ENCODE results near the gene TRAPPC2L. TPM values are rescaled to one million over a fixed set of nuclear protein-coding genes. Genes with fewer than 3 reads are reported as not detected.

Gene TRAPPC2L
- total RNA-seq, 6 experiments from 2014 or later, result 58.0 to 75.9 (median 65.6) TPM

DNA sequence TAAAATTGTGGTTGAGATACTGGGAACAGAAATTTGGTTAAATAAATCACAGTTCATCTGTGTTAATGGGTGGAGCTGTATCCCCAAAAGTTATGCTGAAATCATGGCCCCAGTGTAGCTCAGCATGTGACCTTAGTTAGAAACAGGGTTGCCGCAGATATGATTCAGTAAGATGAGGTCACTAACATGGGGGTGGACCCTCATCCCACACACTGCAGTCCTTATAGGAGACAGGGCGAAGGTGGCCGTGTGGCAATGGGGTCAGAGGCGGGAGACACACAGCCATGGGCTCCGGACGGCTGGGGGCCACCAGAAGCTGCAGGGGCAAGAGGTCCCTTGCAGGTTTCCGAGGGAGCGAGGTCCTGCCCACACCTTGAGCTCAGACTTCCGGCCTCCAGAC is 10.8 kb upstream of the TRAPPC2L start:
- TF ChIP-seq, protein P1, sequence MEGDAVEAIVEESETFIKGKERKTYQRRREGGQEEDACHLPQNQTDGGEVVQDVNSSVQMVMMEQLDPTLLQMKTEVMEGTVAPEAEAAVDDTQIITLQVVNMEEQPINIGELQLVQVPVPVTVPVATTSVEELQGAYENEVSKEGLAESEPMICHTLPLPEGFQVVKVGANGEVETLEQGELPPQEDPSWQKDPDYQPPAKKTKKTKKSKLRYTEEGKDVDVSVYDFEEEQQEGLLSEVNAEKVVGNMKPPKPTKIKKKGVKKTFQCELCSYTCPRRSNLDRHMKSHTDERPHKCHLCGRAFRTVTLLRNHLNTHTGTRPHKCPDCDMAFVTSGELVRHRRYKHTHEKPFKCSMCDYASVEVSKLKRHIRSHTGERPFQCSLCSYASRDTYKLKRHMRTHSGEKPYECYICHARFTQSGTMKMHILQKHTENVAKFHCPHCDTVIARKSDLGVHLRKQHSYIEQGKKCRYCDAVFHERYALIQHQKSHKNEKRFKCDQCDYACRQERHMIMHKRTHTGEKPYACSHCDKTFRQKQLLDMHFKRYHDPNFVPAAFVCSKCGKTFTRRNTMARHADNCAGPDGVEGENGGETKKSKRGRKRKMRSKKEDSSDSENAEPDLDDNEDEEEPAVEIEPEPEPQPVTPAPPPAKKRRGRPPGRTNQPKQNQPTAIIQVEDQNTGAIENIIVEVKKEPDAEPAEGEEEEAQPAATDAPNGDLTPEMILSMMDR (IDR thresholded peaks at IDR 0.05), result no peak
- H3K36me3 Mint-ChIP-seq (ENCODE audit: low read depth), result no peaks in the 10 kb centered on the region
- no peak for DNase-seq
- H3K27me3 Mint-ChIP-seq (ENCODE audit: insufficient read depth), result no peaks in the 10 kb centered on the region; the same call in none of the 2 replicates
- no peak overlapping the region for H3K27ac Mint-ChIP-seq
- no peaks in the 10 kb centered on the region for H3K9me3 Mint-ChIP-seq
- H3K4me1 Mint-ChIP-seq (ENCODE audit: low read depth), result no peaks in the 10 kb centered on the region
- no peak overlapping the region for H3K4me3 Mint-ChIP-seq

DNA sequence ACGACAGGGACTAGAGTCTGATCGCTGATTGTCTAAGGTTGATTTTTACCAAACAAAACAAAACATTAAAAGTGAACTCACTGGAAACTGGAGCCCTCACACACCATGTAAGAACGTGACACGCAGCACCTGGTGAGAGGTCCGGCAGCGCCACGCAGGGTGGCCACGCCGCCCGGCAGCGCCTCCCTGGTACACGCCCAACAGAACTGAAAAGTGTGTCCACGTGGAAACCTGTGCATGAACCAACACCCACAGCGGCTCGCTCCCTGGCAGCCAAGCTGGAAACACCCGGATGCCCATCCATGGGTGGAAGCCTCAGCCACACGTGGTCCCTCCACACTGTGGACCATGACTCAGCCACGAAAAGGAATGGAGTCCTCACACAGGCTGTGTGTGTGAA is 9.3 kb upstream of the TRAPPC2L start:
- Mint-ChIP-seq H3K36me3 (ENCODE audit: low read depth) (no peaks in the 10 kb centered on the region), H3K4me3 (no peak overlapping the region), H3K27me3 (ENCODE audit: insufficient read depth) (no peaks in the 10 kb centered on the region; the same call in 1 of the 2 replicates), H3K9me3 (no peaks in the 10 kb centered on the region), H3K27ac (no peak overlapping the region), H3K4me1 (ENCODE audit: low read depth) (no peaks in the 10 kb centered on the region)
- no peak for DNase-seq
- TF ChIP-seq, protein P1 (IDR thresholded peaks at IDR 0.05), result no peak

DNA sequence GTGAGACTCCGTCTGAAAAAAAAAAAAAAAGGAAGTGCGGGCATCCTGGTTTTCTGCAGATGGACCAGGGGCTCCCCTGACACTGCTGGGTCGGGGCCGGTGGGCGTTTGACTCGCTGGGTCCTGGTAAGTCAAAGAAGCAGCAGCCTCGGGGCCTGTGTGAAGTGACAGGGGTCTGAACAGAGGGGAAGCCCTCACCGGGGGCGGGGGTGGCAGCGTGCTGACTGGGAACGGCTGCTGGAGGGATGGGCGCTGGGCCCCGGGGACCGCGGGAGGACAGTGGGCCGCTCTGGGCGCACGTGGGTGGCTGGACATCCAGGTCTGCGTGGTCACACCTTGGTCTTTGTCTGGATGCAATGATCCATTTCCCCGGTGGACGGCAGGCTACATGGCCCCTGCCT is 8.4 kb upstream of the TRAPPC2L start:
- Mint-ChIP-seq H3K9me3 (no peaks in the 10 kb centered on the region), H3K4me1 (ENCODE audit: low read depth) (no peaks in the 10 kb centered on the region), H3K36me3 (ENCODE audit: low read depth) (no peaks in the 10 kb centered on the region), H3K27ac (no peak overlapping the region), H3K27me3 (ENCODE audit: insufficient read depth) (no peaks in the 10 kb centered on the region; the same call in 1 of the 2 replicates), H3K4me3 (no peak overlapping the region)
- no peak for DNase-seq
- TF ChIP-seq, protein P1 (IDR thresholded peaks at IDR 0.05), result no peak

DNA sequence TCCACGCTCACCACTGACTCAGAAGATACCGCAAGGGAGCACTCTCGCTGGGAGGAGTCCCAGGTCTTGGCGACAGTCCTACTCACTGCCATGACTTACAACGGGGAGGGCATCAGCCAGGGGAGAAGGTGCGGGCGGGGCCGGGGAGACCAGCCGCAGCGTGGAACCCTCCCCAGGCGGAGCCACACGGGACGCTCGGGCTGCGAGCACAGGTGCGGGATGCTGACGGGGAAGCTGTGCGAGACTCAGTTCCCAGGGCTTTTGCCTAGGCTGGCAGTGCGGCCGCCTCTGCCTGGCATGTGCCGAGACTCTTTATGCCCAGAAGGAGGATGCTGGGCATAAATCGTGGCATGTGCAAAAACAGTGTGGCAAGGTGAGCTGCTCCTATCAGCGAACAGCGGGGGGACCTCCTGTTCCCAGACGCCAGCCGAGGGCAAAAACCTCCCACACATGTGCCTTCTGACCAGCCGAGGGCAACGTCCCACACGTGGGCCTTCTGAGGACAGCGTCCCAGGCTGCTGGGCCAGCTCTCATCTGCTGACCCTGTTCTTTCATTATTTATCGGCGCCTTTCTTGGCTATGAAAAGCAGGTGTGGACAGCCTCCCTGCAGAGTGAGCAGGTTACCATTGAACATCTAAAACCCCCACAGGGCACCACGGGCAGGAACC is 6.3 kb upstream of the TRAPPC2L start:
- Mint-ChIP-seq H3K4me3 (no peak overlapping the region), H3K9me3 (no peaks in the 10 kb centered on the region), H3K36me3 (ENCODE audit: low read depth) (no peaks in the 10 kb centered on the region), H3K27me3 (ENCODE audit: insufficient read depth) (no peaks in the 10 kb centered on the region; the same call in 1 of the 2 replicates), H3K4me1 (ENCODE audit: low read depth) (peaks cover 9% of the 10 kb centered on the region), H3K27ac (no peak overlapping the region)
- TF ChIP-seq, protein P1 (IDR thresholded peaks at IDR 0.05), result no peak
- no peak for DNase-seq

DNA sequence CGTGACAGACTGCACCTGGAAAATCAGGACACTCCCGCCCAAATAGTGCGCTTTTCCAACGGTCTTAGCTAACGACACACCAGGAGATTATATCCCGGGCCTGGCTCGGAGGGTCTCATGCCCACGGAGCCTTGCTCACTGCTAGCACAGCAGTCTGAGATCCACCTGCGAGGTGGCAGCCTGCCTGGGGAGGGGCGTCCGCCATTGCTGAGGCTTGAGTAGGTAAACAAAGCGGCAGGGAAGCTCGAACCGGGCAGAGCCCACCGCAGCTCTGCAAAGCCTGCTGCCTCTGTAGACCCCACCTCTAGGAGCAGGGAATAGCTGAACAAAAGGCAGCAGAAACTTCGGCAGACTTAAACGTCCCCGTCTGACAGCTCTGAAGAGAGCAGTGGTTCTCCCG is 5.3 kb upstream of the TRAPPC2L start:
- H3K36me3 Mint-ChIP-seq (ENCODE audit: low read depth), result no peaks in the 10 kb centered on the region
- no peak for DNase-seq

More for the DNA sequence above, 5.3 kb upstream of the TRAPPC2L start:
- TF ChIP-seq, protein P1 (IDR thresholded peaks at IDR 0.05), result no peak
- Mint-ChIP-seq H3K4me1 (ENCODE audit: low read depth) (peaks cover 11% of the 10 kb centered on the region), H3K27ac (no peak overlapping the region), H3K9me3 (no peaks in the 10 kb centered on the region), H3K27me3 (ENCODE audit: insufficient read depth) (no peaks in the 10 kb centered on the region; the same call in 1 of the 2 replicates), H3K4me3 (no peak overlapping the region)
